Glutamatergic neuron (in vitro differentiated cells): ENCODE measurements around the gene TMEM221. TPM values are rescaled to one million over a fixed set of nuclear protein-coding genes. Genes with fewer than 3 reads are reported as not detected.

Experiments used
- DNase-seq: peaks from one replicate; pipeline ENCODE4 v3.0.0; 2022
- H3K27ac Mint-ChIP-seq: one replicate; pipeline ENCODE4 v1.8.0; 2020; ENCODE audit warnings: mild to moderate bottlenecking, mixed read lengths, inconsistent platforms; ENCODE audit not compliant: unreplicated experiment
- H3K27me3 Mint-ChIP-seq: one replicate; pipeline ENCODE4 v1.8.0; 2020; ENCODE audit warnings: mild to moderate bottlenecking, moderate library complexity, mixed read lengths, inconsistent platforms; ENCODE audit not compliant: unreplicated experiment
- H3K36me3 Mint-ChIP-seq: one replicate; pipeline ENCODE4 v1.8.0; 2020; ENCODE audit warnings: mild to moderate bottlenecking, mixed read lengths, inconsistent platforms; ENCODE audit not compliant: unreplicated experiment
- H3K4me1 Mint-ChIP-seq: one replicate; pipeline ENCODE4 v1.8.0; 2020; ENCODE audit warnings: mild to moderate bottlenecking, low read depth, mixed read lengths, inconsistent platforms; ENCODE audit not compliant: unreplicated experiment
- H3K4me3 Mint-ChIP-seq: one replicate; pipeline ENCODE4 v1.8.0; 2020; ENCODE audit warnings: mild to moderate bottlenecking, mixed read lengths, inconsistent platforms; ENCODE audit not compliant: unreplicated experiment
- H3K9me3 Mint-ChIP-seq: one replicate; pipeline ENCODE4 v1.8.0; 2020; ENCODE audit warnings: mild to moderate bottlenecking, moderate library complexity, mixed read lengths, inconsistent platforms; ENCODE audit not compliant: unreplicated experiment
- CTCF ChIP-seq: fragments of 200-600 bp; sonication (generic); IDR thresholded peaks from one replicate; pipeline ENCODE4 v1.5.0; 2021; ENCODE audit not compliant: partially characterized antibody, unreplicated experiment
- total RNA-seq: library from RNA; stranded (reverse); fragmentation: NEBNext Ultra II Directional; extraction: Animal tissue kit (Norgen Biotek cat#: 25700); gene quantifications from one replicate; pipeline ENCODE4 v1.2.1, GENCODE V29; 2021; ENCODE audit not compliant: unreplicated experiment

TMEM221 gene
- total RNA-seq, 1 donor from 2014 or later = not detected

DNA sequence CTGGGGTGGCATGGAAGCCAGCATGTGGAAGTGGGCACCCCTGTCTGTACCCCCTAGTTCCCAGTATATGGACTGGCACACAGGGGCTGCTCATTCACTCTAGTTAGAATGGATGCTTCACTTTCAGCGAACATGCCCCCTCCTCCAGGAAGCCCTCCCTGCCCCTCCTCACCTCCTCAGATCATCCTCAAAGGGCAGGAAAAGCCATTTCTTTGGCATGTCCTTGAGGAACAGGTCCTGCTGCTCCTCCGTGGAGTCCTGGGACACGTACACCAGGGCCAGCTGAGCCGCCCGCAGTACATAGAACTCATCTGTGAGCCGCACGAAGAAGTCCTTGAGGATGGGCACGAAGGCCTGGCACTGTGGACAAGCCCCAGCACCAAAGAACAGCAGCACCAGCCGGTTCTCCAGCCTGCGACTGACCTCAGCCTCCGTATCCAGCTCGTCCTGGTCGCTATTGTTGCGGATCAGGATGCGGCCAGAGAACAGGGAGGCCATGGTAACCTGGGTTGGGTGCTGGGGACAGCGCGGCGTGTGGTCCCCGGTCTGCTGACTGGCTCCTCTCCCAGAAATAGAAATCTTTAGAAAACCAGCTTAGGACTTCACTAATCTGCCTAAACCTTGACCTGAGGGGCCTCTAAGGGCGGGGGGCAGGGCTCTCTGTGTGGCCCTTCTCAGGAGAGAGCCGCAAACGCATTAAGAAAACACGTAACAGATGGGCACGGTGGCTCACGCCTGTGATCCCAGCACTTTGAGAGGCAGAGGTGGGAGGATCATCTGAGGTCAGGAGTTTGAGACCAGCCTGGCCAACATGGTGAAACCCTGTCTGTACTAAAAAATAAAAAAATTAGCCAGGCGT is 12.1 kb upstream of the TMEM221 start, which contains the start of gene NXNL1:
Gene NXNL1, minus strand, starts transcription at position 555 of the 859 bp plus-strand sequence. Its CDS starts 57 bp downstream, at position 498.
- Mint-ChIP-seq H3K27ac (no peak within 1 kb of the TSS), H3K4me1 (no peaks in the 10 kb centered on the region), H3K9me3 (no peaks in the 10 kb centered on the region), H3K4me3 (no peak within 1 kb of the TSS), H3K36me3 (no peaks in the 10 kb centered on the region), H3K27me3 (no peaks in the 10 kb centered on the region)
- TF ChIP-seq CTCF = no peak
- DNase-seq = no peak

DNA sequence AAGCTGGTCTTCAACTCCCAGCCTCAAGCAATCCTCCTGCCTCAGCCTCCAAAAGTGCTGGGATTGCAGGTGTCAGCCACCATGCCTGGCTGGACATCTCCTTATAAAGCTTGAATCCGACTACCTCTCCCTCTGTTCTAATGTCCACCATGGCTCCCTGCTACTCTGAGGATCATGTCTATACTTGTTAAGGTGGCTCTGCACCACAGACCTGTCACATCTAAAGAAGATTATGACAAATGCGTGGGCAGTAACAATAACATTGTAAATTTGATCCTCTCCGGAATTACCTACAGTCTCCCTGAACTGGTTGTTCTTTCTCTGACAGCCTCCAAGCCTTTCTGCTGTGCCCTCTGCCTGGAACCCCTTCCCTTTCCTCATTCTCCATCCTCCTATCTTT is 10.5 kb upstream of the TMEM221 start:
- peaks cover 4% of the 10 kb centered on the region for H3K27me3 Mint-ChIP-seq

GRCh38 chr19:17457616-17458015 is 9.1 kb upstream of the TMEM221 start:
- DNase-seq = no peak
- Mint-ChIP-seq H3K36me3 (no peaks in the 10 kb centered on the region), H3K4me3 (no peak overlapping the region), H3K9me3 (peaks cover 4% of the 10 kb centered on the region), H3K27me3 (peaks cover 4% of the 10 kb centered on the region), H3K27ac (no peak overlapping the region), H3K4me1 (peaks cover 2% of the 10 kb centered on the region)
- no peak for TF ChIP-seq CTCF

More for the DNA sequence above, 10.5 kb upstream of the TMEM221 start:
- H3K27ac Mint-ChIP-seq = no peak overlapping the region
- no peak for TF ChIP-seq CTCF
- peaks cover 2% of the 10 kb centered on the region for H3K4me1 Mint-ChIP-seq
- no peak for DNase-seq
- H3K36me3 Mint-ChIP-seq = no peaks in the 10 kb centered on the region
- H3K9me3 Mint-ChIP-seq = no peaks in the 10 kb centered on the region
- no peak overlapping the region for H3K4me3 Mint-ChIP-seq

DNA sequence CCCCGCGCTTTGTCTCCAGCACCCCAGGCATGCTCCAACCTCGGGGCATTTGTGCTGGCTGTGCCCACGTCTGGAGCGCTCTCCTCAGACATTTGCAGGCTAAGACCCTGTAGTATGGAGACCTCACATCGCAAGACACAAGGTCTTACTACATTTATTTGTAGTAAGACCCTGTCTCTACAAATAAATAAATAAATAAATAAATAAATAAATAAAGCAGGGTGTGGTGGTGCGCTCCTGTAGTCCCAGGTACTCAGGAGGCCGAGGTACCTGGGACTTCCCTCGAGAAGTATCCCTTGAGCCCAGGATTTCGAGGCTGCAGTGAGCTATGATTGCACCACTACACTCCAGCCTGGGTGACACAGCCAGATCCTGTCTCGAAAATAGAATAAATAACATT is 7.7 kb upstream of the TMEM221 start:
- TF ChIP-seq CTCF = no peak
- H3K4me3 Mint-ChIP-seq = no peak overlapping the region

More for the DNA sequence above, 7.7 kb upstream of the TMEM221 start:
- peaks cover 2% of the 10 kb centered on the region for H3K4me1 Mint-ChIP-seq
- no peak for DNase-seq
- H3K27ac Mint-ChIP-seq = no peak overlapping the region
- H3K36me3 Mint-ChIP-seq = no peaks in the 10 kb centered on the region
- H3K9me3 Mint-ChIP-seq = peaks cover 4% of the 10 kb centered on the region
- H3K27me3 Mint-ChIP-seq = peaks cover 4% of the 10 kb centered on the region
